Putamen (tissue), 1 donor: ENCODE measurements around the gene RBM33.

Experiments
- DNase-seq: peaks from one replicate; pipeline ENCODE4 v3.0.0-alpha.2; 2016; ENCODE audit warnings: low spot score

RBM33 gene

DNA sequence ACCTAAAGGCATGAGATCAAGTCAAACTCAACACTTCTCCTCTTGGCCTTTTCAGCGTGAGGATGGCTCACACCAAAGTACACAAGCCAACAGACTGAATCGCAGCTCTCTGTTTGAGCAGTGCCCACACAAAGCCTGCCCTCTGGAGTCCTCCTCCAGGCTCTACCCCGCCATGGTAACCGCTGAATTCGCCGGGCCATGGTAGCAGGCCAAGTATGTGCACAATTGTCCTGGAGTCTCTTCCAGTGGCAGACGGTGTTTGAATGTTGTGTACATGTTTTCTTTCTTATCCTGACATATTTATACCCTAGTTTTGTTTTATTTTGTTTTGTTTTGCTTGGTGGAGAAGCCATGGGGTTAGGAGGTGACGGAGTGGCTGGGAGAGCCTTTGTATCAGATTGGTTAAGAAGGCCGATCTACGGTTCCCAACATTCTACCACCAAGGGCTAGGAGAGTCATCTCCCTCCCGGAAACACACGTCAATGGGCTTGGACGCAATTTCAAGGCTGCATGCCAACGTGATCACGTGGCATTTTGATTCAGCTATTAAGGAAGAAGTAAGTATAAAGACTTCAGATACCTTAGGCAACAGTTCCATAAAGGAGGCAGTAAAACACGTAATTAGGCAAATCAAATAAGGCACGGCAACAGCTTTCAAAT lies 179.9 kb downstream of the RBM33 start:
- no peak for DNase-seq

DNA sequence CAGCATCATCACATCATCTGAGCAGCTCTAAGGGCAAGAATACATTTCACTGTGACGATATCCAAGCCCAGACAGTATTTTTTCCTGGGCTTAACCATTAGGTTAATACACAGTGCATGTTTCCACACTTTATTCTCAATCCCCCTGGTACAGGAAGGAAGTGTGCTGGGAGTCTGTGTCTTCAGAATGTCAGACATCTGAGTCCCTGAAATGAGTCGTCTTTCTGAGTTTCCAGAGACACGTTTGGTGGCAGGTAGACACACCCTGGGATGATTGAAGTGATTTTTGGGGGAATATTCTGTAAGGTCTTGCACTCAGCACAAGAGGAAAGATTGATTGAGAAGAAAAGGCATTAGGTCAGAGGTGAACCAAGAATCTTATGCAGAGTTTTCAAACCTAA lies 180.9 kb downstream of the RBM33 start:
- no peak for DNase-seq

DNA sequence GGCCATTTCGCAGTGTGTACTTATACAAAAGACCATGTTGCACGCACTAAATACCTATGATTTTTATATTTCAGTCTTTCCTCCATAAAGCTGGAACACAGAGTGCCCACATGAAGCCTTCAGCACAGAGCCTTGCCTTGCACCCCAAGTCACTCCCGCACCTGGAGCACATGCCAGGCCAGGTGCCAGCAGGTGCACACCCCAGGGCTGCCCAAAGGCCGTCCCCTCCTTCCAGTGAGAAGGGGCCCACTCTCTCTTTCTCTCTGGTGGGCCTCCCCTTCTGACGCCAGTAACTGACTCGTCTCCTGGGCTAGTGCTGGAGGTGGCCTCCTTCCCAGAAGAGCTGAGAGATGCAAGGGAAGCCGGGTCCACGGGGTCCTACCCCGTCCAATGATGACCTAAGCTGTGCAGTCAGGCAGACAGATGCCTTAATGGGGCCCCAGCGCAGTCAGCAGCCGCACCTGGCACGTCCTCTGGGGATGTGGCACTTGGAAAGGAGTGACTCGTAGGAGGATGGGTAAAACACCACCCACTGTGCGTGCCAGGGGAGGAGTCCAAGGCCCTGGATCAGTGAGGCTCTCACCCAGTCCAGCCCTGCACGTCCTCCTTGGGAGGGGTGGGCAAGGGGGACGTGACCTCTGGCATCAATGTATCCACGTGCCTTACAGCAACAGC lies 185.5 kb downstream of the RBM33 start:
- no peak for DNase-seq
